GM19468 (cell line): ENCODE results near the gene PLEK.
"Not testable (repeated sequence)": the region's sequence is repeated elsewhere in the genome, so short reads cannot be mapped to it uniquely, and the experiment has no call there.

ENCODE experiments used
- ATAC-seq: cut with Tn5 transposase; IDR thresholded peaks from one replicate; pipeline ENCODE4 v1.9.1; 2021; ENCODE audit warnings: mild to moderate bottlenecking, moderate library complexity, moderate number of reproducible peaks; ENCODE audit not compliant: unreplicated experiment; ENCODE audit errors: extremely low read depth

Gene PLEK, protein sequence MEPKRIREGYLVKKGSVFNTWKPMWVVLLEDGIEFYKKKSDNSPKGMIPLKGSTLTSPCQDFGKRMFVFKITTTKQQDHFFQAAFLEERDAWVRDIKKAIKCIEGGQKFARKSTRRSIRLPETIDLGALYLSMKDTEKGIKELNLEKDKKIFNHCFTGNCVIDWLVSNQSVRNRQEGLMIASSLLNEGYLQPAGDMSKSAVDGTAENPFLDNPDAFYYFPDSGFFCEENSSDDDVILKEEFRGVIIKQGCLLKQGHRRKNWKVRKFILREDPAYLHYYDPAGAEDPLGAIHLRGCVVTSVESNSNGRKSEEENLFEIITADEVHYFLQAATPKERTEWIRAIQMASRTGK

DNA sequence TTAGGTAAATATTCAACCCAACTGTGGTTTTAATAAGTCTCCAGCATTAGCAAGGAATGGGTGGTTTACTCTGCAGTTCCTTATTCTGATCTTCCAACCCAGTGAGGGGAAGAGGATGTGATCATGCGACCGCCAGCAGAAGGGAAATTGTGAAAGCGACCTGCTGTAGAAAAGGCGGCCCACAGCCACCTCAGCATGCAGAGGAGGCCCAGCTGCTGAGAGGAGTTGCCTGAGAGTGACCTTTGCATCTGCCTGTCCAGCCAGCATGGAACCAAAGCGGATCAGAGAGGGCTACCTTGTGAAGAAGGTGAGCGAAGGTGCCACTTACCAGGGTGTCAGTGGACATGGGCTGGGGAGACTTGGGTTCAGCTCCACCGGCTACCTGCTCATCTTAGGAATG lies at the start of gene PLEK:
PLEK (plus strand) TSS at position 196 of the 400 bp plus-strand sequence; CDS start at position 266, 70 bp downstream.
- peak; percentile 68 for ATAC-seq

DNA sequence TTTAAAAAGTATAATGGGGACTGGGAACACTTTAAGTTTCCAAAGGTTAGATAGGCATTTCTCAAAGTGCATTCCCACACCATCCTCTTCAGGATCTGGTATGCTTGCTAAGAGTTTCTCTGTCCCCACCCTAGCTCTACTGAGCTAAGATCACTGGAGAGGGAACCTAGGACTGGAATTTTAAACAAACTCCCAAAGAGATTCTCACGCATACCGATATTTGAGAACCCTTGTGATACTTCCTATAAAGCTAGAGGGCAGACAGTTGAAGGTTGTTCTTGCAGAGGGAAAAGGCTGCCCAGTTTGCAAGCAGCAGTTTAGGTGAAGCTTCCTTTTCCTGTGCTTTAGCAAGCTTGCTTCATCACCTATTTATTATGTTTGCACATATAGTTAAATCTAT lies 49.0 kb upstream of the PLEK start:
- no peak for ATAC-seq

DNA sequence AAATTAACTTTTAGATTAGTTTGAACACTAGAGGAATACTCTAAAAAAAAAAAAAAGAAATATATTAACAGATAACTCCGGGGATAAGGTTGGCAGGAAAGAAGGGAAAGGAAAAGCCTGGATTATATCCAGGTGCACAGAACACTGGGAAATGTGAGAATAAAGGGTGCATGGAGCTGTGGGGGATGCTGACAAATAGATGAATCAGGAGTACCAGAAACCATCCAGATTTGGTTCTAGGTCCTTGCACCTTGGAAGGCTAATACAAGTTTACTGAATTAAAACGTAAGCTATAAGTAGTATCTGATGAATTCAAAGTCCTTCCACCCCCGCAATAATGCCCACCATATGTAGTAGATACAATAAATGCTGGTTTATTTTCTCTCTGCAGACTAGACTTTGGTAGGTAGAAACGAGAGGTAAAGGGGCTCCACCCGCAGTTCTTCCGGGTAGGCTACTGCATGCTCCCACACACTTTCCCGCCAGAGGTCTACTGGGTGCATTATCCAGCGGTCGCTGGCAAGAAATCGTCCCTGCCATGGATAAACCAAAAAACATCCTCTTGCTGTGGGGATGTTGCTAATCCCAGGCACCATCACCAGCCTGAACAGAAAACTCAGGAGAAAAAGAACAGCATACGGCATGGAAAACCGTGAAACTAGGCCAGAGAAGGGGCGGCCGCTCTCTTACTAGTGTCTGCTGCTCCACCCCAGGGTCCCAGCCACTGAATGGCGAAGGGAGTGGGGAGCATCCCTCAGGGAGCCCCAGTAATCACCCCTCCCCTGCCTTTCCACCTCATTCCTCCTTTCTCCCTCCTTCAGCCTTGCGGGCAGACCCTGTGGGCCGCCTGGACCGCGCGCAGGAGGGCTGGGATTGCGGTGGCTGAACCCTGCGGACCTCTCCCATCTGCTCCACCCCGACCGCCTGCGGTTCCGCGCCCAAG lies 46.8 kb upstream of the PLEK start:
- no peak for ATAC-seq

DNA sequence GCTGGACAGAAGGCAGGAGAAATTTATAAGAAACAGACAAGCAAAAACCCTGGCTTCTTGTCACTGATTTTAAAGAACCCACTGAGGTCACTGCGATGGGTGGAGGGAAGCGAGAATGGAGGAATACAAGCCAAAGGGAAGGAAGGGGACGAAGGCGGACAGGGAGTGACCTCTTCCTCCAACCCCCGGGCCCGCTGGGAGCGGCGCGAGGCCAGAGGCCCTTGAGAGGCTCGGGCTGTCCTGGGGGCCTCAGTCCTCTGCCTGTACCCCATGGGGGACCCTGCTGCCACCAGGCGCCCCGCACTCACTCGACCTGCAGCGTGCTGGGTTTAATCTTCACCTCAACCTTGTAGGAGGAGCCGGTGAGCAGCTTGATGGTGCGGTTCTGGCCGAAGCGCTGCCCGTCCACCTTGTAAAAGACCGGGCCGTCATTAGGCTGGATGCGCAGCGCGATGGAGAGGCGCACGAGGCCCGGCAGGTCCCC lies 46.1 kb upstream of the PLEK start:
- ATAC-seq, result no peak

DNA sequence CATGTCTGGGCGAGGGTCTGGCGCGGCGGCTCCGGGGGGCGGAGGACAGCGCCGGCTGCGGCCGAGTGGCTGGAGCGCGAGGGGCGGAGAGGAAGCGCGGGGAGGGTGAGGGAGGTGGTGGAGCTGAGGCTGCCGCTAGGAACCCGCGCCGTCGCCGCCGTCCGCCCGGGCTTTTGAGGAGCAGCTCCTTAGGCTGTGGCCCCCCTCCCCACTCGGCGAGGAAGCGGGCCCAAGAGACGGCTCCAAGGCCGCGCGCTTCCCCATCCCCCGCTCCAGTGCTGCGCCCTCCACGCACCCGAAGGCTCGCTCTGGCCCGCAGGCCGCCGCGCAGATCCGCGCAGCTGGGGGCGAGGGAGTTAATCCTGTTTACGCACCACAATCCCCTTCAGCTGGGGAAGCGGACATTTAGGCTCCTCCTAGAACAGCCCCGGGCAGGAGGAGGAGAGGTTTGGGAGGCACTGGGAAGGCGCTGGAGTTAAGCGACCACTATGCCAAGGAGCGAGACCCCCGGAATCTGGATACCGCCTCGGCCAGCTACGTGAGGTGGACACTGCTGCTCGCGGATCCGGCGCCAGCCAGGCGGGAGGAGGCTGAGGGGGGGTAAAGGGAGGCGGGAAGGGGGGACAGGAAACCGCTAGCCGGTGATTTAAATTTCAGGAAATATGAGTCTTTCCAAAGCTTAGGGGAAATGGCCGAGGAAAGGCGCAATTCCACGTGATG lies 45.5 kb upstream of the PLEK start, which contains the start of gene CNRIP1:
CNRIP1 (minus strand) TSS at position 552 of the 720 bp plus-strand sequence; CDS start at position 3, 549 bp downstream.
- no peak for ATAC-seq

DNA sequence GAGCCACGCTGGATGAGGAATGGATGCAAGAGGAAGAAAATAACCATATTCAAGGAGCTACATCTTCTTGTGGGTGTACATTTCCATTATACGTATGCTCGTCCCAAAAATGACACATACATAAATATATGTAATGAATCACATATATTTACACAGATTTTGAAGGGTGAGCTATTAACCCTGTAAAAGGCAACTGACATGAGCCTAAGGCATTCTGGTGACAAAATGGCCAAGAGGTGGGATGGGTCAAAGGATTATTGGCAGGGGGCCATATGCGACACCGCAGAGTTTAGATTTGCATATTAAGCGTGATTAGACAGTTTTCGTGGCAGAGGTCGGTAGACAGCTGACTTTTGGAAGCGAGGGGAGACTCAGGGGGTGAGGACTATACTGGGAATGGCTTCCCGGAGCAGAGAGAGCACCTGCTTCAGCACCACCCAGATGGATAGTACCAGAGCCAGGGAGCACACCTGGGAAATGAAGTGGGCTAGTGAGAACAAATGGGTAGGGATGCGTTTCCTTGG lies 44.9 kb upstream of the PLEK start:
- ATAC-seq, result no peak

DNA sequence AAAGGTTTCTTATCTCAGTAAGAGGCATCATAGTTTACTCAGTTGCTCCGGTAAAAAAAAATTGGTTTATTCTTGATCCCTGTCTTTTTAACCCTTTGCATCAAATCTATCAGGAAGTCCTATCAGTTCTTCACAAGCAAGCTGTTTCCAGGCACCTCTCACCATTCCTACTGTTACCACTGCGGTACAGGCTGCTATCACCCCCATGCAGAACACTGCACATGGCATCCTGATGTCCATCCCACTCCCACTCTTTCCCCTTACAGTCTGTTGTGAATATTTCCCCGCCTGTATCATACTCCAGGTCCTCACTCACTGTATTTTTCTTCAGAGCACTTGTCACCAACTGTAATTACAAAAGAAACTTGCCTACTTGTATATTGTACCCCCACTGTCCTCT lies 40.0 kb upstream of the PLEK start:
- no peak for ATAC-seq

DNA sequence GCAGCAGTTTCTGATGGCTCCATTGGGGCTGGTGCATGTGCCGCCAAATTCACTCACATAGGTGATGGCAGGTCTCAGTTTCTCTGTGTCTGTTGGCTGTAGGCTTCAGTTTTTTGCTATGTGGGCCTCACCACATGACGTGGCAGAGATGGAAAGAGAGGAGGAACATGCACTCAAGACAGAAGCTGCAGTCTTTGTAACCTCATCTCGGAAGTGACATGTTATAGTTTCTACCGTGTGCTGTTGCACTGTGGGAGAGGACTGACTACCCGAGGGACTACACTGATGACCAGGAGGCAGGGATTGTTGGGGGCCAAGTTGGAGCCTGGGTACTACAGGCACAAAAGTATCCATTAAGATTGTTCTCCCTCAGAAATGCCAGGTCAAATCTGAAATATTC lies 36.2 kb upstream of the PLEK start:
- no peak for ATAC-seq

DNA sequence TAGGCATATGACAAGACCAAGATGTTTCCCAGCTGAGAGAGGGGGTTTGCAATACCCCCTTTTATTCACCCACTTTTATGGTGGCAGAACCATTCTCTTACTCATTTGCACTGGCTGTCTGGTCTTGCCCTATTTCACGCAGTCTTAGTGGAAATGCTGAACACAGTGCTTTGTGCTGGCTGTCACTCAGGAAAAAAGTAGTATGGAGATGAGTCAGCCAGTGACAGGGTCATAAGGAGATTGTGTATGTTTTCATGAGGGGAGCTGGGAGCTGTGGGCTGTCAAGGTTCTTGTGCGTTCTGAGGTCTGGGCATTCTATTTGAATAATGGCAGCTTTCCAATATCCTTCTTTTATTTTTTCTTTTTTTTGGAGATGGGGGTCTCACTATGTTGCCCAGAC lies 34.4 kb upstream of the PLEK start:
- no peak for ATAC-seq

DNA sequence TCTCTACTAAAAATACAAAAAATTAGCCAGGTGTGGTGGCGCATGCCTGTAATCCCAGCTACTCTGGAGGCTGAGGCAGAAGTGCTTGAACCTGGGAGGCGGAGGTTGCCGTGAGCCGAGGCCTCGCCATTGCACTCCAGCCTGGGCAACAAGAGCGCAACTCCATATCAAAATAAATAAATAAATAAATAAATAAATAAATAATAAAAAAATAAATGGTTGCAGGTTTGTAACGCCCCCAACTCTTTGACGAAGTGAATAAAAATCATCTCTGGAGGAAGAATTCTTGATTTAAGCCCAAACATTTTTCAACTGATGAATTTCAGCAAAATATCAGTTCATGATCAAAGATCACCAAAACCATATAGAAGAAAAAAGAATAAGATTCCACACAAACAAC lies 32.1 kb upstream of the PLEK start:
- no peak for ATAC-seq

DNA sequence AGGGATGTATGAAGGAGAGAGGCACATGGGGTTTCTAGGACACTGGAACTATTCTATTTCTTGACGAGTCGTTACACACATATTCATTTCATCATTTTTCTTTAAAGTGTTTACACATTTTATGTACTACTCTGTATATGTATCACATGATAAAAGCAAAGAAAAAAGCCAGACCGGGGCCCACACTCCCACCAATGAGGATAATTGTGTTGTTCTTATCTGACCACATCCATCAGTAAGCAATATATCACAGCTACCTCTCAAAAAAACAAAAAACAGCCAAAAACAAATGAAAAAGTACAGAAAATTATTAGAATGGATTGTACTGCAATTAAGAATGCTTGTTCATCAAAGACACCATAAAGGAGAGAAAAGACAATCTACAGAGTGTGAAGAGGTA lies 31.2 kb upstream of the PLEK start:
- no peak for ATAC-seq

DNA sequence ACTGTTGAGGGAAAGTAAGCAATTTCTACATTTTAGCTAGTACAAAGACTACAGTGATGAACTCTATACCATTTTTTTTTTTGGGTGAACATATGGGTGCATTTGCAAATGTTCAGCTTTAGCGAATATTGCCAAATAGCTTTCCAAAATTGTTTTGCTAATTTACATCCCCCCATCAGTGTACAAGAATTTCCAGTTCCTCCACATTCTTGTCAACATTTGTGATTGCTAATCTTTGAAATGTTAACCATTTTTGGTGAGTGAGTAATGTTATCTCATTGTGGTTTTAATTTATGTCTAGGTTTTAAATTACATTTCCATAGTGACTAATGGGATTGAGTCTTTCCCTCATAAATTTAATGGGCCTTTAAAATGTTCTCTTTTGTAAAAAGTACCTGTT lies 28.9 kb upstream of the PLEK start:
- ATAC-seq, result no peak

DNA sequence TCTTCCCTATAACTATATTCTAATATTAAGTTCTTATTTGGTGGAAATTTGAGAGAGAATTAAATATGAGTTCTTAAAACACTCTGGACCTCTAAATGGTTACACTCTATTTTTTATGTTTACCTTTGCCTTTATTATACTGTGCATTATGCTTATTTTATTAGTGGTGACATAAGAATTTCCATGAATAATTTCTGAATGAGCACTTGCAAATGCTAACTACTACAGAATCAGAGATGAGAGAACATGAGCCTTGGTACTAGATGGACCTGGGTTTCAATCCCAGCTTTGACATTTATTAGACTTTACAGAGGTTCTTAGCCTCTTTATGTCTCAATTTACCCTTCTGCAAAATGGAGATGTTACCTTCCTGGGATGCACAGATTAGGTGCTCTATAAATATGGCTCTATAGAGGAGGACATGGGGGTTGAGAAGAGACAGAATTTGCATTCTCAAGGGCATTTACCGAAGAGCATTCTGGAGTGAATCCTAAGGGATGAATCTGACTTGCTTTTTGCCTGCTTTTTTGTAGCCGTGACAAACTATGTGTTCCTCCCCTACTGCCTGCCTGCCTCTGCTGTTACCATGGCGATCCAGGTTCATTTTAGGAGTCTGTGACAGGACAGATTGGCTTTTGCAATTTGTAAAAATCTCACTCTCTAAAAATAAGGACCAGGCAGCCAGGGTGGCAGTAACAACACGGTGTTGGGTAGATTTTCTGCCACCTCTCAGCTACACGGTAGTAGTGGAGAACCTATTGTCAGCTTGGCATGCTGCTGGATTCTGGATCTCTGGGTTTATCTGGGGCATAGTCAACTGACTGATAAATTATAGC lies 24.6 kb upstream of the PLEK start:
- ATAC-seq, result no peak

DNA sequence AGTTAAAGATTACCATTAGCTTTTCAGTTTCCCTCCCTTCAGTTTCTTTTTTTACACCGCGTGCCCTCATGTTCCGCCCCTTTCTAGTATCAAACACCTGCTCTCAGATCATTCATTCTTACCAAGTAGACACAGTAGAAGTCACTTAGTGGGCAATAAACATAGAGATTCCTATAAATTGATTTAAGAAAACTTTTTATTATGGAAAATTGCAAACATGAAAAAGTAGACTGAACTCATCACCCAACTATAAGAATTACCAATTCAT lies 24.1 kb upstream of the PLEK start:
- no peak for ATAC-seq

DNA sequence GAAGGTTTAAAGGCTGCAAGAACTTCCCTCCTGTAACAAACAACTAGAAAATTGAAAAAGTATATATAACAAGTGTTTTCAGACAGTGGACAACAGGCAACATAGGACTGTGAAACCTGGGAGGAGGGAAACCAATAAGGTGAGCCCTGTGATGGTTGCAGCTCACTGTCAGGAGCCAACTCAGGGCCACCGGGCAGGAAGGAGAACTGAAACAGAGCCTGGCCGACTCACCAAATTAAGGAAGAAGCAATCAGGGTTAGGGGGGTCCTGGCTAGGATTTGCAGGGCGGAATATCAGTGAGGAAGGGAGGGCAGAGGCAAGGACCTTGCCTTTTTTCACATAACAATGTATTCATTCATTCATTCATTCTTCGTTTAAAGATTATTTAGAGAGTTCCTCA lies 23.5 kb upstream of the PLEK start:
- no peak for ATAC-seq

DNA sequence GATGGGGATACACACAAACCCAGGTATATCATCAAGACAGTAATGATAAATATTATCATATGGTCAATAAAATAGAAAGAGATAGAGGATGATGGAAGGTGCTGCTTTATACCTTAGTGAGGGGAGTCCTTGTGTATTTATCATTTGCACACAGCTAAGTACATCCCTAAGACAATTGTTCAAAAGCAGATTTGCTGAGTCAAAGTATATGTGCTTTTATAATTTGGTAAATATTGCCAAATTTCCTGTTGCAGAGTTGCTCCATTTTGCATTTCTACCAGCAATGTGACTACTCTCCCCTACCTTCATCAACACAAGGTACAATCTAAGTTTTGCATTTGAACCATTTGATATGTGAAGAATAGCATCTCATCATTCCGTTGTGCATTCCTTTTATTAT lies 22.6 kb upstream of the PLEK start:
- ATAC-seq, result no peak

DNA sequence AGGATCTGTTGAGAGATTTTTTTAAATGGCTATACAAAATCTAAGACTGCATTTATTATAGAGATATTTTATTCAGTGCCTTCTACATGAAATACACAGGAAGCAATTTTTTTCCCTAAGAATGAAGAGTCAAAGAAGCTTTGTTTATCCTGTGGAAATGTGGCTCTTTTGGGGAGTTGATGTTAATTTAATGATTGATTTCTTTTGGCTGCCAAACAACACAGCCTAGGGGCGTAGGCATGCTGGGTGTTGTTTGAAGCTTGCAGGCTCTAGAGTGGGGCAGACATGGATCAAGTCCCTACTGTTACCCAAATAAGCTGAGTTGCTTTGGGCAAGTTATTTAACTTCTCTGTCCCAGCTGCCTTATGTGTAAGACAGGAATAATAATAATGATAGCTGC lies 21.1 kb upstream of the PLEK start:
- no peak for ATAC-seq

DNA sequence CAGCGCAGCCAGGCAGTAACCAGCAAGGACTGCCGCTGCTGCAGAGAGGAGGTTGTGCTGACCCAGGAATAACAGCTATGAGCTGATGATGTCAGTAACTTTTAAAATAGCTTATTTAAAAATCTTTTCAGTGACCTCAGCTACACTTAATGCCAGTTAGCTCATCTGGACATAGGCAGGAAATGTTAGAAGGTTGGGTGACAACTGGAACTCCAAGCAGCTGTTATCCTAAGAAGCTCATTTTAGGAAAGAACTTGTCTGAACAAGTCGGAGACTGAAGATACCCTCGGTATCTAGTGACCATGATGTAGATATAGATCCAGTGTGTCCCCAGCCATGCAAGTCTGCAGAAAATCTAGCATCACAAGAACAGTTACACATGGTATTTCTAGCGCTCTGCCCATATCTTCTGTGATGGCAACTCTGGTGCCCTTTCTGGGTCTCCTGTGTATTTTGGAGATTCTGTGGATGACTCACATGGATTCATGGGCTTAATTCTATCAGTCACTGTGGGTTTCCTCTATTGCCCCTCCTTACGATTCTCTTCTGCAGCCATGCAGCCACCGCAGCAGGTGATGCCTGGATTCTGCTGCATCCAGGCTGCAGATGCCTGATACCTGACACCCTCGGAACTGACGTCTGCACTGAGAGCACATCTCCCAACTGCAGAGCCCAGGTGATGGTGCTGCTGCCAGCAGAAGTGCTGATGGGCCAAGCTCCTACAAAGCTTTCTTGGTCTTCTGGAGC lies 19.8 kb upstream of the PLEK start:
- ATAC-seq, result no peak

DNA sequence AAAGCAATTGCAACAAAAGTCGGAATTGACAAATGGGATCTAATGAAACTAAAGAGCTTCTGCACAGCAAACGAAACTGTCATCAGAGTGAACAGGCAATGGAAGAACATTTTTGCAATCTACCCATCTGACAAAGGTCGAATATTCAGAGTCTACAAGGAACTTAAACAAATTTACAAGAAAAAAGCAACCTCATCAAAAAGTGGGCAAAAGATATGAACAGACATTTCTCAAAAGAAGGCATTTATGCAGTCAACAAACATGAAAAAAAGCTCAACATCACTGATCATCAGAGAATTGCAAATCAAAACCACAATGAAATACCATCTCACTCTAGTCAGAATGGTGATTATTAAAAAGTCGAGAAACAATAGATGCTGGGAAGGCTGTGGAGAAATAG lies 16.0 kb upstream of the PLEK start:
- not testable (repeated sequence) for ATAC-seq
